HEK293 (cell line): ENCODE data around the gene CASP7.
"Not testable (repeated sequence)": the region's sequence is repeated elsewhere in the genome, so short reads cannot be mapped to it uniquely, and the experiment has no call there.

ENCODE experiments used
- CTCF ChIA-PET: fragments of 350-600 bp; formaldehyde crosslinking; extraction: SDS; loops from one replicate; lab custom pipeline; 2021; ENCODE audit warnings: antibody characterized with exemption; lab: Yijun Ruan, JAX
- POLR2A ChIA-PET: fragments of 300-600 bp; formaldehyde crosslinking; extraction: SDS; loops from one replicate; lab custom pipeline; 2020; ENCODE audit warnings: antibody characterized with exemption, inconsistent platforms; lab: Yijun Ruan, JAX
- H3K27ac ChIP-seq: fragments of 200-500 bp; sonication (Bioruptor generic); 2 replicates; pipeline ENCODE4 v1.5.1; 2014; ENCODE audit warnings: low read depth, low read length, control low read depth, inconsistent platforms; ENCODE audit errors: extremely low read depth
- H3K36me3 ChIP-seq, 2 experiments: fragments of 200-500 bp in 1 of 2; sonication (Bioruptor generic) in 1 of 2; 1 replicate in 1 of 2; 2 replicates in 1 of 2; pipeline ENCODE4 v1.5.1; 2014 to 2017; ENCODE audit warnings: inconsistent platforms in 2 of 2, low read length in 2 of 2; ENCODE audit not compliant: control insufficient read depth in 2 of 2, insufficient read depth in 1 of 2
- H3K4me1 ChIP-seq: fragments of 200-500 bp; sonication (Bioruptor generic); 2 replicates; pipeline ENCODE4 v1.5.1; 2014; ENCODE audit warnings: mild to moderate bottlenecking, low read length, inconsistent platforms; ENCODE audit not compliant: control insufficient read depth, insufficient read depth
- H3K4me3 ChIP-seq: 2 replicates; pipeline ENCODE4 v1.5.1; 2011; ENCODE audit warnings: low read depth, mild to moderate bottlenecking, control low read depth, low read length, moderate library complexity
- H3K9me3 ChIP-seq: fragments of 200-500 bp; sonication (Bioruptor generic); 2 replicates; pipeline ENCODE4 v1.5.1; 2014; ENCODE audit warnings: low read depth, low read length, inconsistent platforms; ENCODE audit not compliant: control insufficient read depth, insufficient read depth
- BCL6B ChIP-seq: fragments of 450-650 bp; formaldehyde crosslinking; IDR thresholded peaks from 2 replicates; pipeline ENCODE4 v1.5.1; 2017; ENCODE audit warnings: missing biosample characterization, missing genetic modification characterization
- REPIN1 ChIP-seq: fragments of 450-650 bp; formaldehyde crosslinking; IDR thresholded peaks from 2 replicates; pipeline ENCODE4 v1.5.1; 2017; ENCODE audit warnings: missing biosample characterization, missing genetic modification characterization, low read depth
- SETDB1 ChIP-seq: IDR thresholded peaks from one replicate; pipeline ENCODE4 v1.6.1; 2017; ENCODE audit warnings: mild to moderate bottlenecking, low read length, moderate library complexity, mixed read lengths; ENCODE audit not compliant: insufficient read length
- SP2 ChIP-seq: fragments of 450-650 bp; formaldehyde crosslinking; IDR thresholded peaks from 2 replicates; pipeline ENCODE4 v1.5.1; 2016; ENCODE audit warnings: missing biosample characterization, missing genetic modification characterization
- ZNF146 ChIP-seq: fragments of 450-650 bp; formaldehyde crosslinking; IDR thresholded peaks from 2 replicates; pipeline ENCODE4 v1.5.1; 2016; ENCODE audit warnings: missing biosample characterization, missing genetic modification characterization
- ZNF169 ChIP-seq: fragments of 450-650 bp; formaldehyde crosslinking; IDR thresholded peaks from 2 replicates; pipeline ENCODE4 v1.5.1; 2016; ENCODE audit warnings: missing biosample characterization, missing genetic modification characterization
- ZNF239 ChIP-seq: fragments of 450-650 bp; formaldehyde crosslinking; IDR thresholded peaks from 2 replicates; pipeline ENCODE4 v1.5.1; 2016; ENCODE audit warnings: missing biosample characterization, missing genetic modification characterization
- ZNF248 ChIP-seq: fragments of 450-650 bp; formaldehyde crosslinking; IDR thresholded peaks from 2 replicates; pipeline ENCODE4 v1.5.1; 2017; ENCODE audit warnings: missing biosample characterization, missing genetic modification characterization
- ZNF26 ChIP-seq: fragments of 450-650 bp; formaldehyde crosslinking; IDR thresholded peaks from 2 replicates; pipeline ENCODE4 v1.5.1; 2016; ENCODE audit warnings: missing biosample characterization, missing genetic modification characterization
- ZNF266 ChIP-seq: fragments of 450-650 bp; formaldehyde crosslinking; IDR thresholded peaks from 2 replicates; pipeline ENCODE4 v1.5.1; 2016; ENCODE audit warnings: missing biosample characterization, missing genetic modification characterization, low read depth
- ZNF311 ChIP-seq: fragments of 450-650 bp; formaldehyde crosslinking; IDR thresholded peaks from 2 replicates; pipeline ENCODE4 v1.5.1; 2017; ENCODE audit warnings: missing biosample characterization, missing genetic modification characterization, borderline replicate concordance
- ZNF488 ChIP-seq: fragments of 450-650 bp; formaldehyde crosslinking; IDR thresholded peaks from 2 replicates; pipeline ENCODE4 v1.5.1; 2016; ENCODE audit warnings: missing biosample characterization, missing genetic modification characterization
- ZNF571 ChIP-seq: fragments of 450-650 bp; formaldehyde crosslinking; IDR thresholded peaks from 2 replicates; pipeline ENCODE4 v1.5.0; 2017; ENCODE audit warnings: missing biosample characterization, missing genetic modification characterization
- ZNF624 ChIP-seq: fragments of 450-650 bp; formaldehyde crosslinking; IDR thresholded peaks from 2 replicates; pipeline ENCODE4 v1.5.1; 2017; ENCODE audit warnings: missing biosample characterization, missing genetic modification characterization
- ZNF664 ChIP-seq: fragments of 450-650 bp; formaldehyde crosslinking; IDR thresholded peaks from 2 replicates; pipeline ENCODE4 v1.5.1; 2016; ENCODE audit warnings: missing biosample characterization, missing genetic modification characterization
- ZNF76 ChIP-seq: fragments of 450-650 bp; formaldehyde crosslinking; IDR thresholded peaks from 2 replicates; pipeline ENCODE4; 2016; ENCODE audit warnings: low read depth, missing biosample characterization, missing genetic modification characterization, borderline replicate concordance
- ZNF777 ChIP-seq: fragments of 450-650 bp; formaldehyde crosslinking; IDR thresholded peaks from 2 replicates; pipeline ENCODE4 v1.5.1; 2017; ENCODE audit warnings: missing biosample characterization, missing genetic modification characterization, borderline replicate concordance
- ZNF785 ChIP-seq: fragments of 450-650 bp; formaldehyde crosslinking; IDR thresholded peaks from 2 replicates; pipeline ENCODE4 v1.5.1; 2016; ENCODE audit warnings: missing biosample characterization, missing genetic modification characterization
- ZSCAN4 ChIP-seq: fragments of 450-650 bp; formaldehyde crosslinking; IDR thresholded peaks from 2 replicates; pipeline ENCODE4 v1.5.1; 2017; ENCODE audit warnings: missing biosample characterization, missing genetic modification characterization

Gene CASP7

DNA sequence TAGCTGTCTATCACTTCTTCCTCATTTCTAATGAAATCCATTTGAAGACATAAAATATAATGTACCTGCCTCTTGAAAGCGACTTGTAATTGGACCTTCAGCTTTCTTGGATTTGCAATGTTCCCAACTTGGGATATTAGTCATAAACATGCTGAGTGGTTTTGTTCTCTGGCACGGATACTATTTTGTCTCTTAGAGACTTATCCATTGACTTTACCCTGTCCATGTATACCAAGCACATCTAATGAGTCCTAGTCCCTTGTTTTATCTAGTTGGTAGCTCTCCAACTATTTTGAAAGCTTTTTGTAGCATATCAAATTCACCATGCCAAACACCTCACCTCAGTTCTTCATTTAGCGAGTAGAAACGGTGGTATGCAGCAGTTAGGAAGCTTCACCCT lies 90.6 kb downstream of the CASP7 start:
- CTCF ChIA-PET: interaction anchor here (0.6 kb wide), 1 partner anchor 9 kb away, joined by 3 read pairs; no protein-coding TSS in a partner anchor
- no peak overlapping the region for H3K27ac ChIP-seq
- no peaks in the 10 kb centered on the region for H3K4me1 ChIP-seq
- POLR2A ChIA-PET: no interaction called here
- TF ChIP-seq ZSCAN4 (tag by site-specific recombination): no peak
- no peak for TF ChIP-seq ZNF26
- no peak for TF ChIP-seq ZNF488 (tag by site-specific recombination)
- TF ChIP-seq ZNF777: no peak
- TF ChIP-seq ZNF571: no peak
- no peak for TF ChIP-seq ZNF248
- no peak for TF ChIP-seq ZNF624 (tag by site-specific recombination)
- TF ChIP-seq SP2 (tag by site-specific recombination): no peak
- no peak for TF ChIP-seq ZNF664 (tag by site-specific recombination)
- TF ChIP-seq ZNF239 (tag by site-specific recombination): no peak
- no peak for TF ChIP-seq SETDB1
- no peak for TF ChIP-seq ZNF311 (tag by site-specific recombination)
- no peak for TF ChIP-seq BCL6B (tag by site-specific recombination)
- TF ChIP-seq REPIN1: no peak
- TF ChIP-seq ZNF266 (tag by site-specific recombination): no peak
- TF ChIP-seq ZNF76 (tag by site-specific recombination): no peak
- no peak for TF ChIP-seq ZNF146 (tag by site-specific recombination)
- TF ChIP-seq ZNF169 (tag by site-specific recombination): no peak
- no peak for TF ChIP-seq ZNF785 (tag by site-specific recombination)
- no peak overlapping the region for H3K4me3 ChIP-seq
- H3K9me3 ChIP-seq: no peaks in the 10 kb centered on the region
- no peaks in the 10 kb centered on the region for H3K36me3 ChIP-seq

DNA sequence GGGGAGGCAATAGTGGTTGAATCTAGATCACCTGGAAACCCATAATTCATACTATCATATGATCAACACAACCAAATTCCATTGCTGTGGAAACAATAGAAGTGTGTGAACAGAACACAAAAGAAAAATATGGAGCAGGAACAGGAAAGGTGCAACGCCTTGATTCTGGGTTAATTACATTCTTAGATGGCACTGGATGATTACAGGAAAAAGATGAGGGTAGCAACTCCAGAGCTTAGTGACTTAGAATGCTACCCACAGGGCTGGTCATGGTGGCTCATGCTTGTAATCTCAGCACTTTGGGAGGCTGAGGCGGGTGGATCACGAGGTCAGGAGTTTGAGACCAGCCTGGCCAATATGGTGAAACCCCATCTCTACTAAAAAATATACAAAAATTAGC lies 91.4 kb downstream of the CASP7 start:
- POLR2A ChIA-PET, H3K4me3 ChIP-seq, H3K9me3 ChIP-seq, H3K27ac ChIP-seq, H3K36me3 ChIP-seq, H3K4me1 ChIP-seq: not testable (repeated sequence)
- CTCF ChIA-PET: interaction anchor here (1.3 kb wide), 1 partner anchor 32 kb away, joined by 3 read pairs; no protein-coding TSS in a partner anchor
